NCI-H345 (cell line): ENCODE measurements around the gene TSSK1B.

Experiments used
- DNase-seq: peaks from one replicate; lab custom pipeline; 2025; lab: John Stamatoyannopoulos, UW

TSSK1B gene

DNA sequence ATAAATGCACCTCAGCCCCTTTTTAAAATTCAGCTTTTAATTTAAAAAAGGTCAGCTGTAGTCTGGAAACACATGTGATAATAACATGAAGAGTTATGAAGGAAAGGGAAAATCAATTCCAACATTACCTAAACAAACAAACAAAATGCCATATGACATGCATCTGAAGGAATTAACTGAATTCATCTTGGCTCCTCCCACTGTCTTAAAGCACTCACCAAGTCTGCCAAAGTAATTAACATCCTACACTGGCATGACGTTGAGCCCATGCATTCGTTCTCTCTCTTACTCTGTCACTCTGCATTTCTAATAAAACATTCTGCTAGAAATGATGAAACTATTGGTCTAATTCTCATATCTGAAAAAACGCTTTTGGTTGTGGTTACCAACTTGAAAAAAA is 37.7 kb downstream of the TSSK1B start:
- DNase-seq, result no peak

DNA sequence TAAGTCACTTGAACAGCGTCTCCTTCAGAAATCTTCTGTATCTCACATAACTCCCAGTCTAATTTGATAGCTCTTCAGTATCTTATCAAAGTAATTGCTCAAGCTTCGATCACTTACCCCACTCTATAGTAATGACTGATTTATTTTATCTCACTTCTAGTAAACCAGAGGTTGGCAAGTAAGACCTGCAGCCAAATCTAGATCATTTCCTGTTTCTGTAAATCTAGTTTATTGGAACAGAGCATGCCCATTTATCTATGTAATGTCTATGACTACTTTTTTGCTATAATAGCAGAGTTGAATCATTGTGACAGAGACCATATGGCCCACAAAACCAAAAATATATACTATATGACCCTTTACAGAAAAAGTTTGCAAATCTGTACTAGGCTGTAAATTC is 40.1 kb downstream of the TSSK1B start:
- no peak for DNase-seq

GRCh38 chr5:113390224-113390623 is 44.6 kb downstream of the TSSK1B start:
- no peak for DNase-seq

DNA sequence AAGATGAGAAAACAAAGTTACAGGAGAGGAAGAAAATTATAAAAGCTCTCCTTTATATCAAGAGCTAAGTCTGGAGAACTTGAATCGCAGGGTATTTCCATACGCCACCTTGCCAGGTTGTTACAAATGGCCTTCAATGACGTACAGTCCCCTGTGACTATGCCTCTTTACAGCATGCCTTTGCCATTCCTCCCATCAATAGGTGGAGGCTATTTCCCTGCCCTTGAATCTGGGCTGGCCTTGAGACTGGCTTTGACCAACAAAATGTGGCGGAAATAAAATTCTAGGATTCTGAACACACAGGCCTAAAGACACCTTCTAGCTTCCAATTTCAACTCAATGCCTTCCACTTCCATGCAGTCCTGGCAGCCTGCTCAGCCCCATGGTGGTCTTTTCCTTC is 45.7 kb downstream of the TSSK1B start:
- DNase-seq, result no peak

GRCh38 chr5:113387844-113388243 is 46.9 kb downstream of the TSSK1B start:
- no peak for DNase-seq

- DNase-seq, result no peak
These were observed 50.0 kb downstream of the TSSK1B start for GRCh38 chr5:113384782-113385285.

GRCh38 chr5:113382731-113383130 is 52.1 kb downstream of the TSSK1B start:
- no peak for DNase-seq
